C1 segment of cervical spinal cord (tissue), 14 donors: Measurements from ENCODE around the gene CCSER2.
"Not testable (repeated sequence)": the region's sequence is repeated elsewhere in the genome, so short reads cannot be mapped to it uniquely, and the experiment has no call there.

Source experiments
- DNase-seq, 14 donors: peaks; one replicate each; lab custom pipeline; 2025; lab: John Stamatoyannopoulos, UW

Gene CCSER2

DNA sequence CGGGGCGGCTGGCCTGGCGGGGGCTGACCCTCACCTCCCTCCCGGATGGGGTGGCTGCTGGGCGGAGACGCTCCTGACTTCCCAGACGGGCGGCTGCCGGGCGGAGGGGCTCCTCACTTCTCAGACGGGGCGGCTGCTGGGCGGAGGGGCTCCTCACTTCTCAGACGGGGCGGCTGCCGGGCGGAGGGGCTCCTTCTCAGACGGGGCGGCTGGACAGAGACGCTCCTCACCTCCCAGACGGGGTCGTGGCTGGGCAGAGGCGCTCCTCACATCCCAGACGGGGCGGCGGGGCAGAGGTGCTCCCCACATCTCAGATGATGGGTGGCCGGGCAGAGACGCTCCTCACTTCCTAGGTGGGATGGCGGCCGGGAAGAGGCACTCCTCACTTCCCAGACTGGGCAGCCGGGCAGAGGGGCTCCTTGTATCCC is 19.2 kb downstream of the CCSER2 start:
- not testable (repeated sequence) for DNase-seq

DNA sequence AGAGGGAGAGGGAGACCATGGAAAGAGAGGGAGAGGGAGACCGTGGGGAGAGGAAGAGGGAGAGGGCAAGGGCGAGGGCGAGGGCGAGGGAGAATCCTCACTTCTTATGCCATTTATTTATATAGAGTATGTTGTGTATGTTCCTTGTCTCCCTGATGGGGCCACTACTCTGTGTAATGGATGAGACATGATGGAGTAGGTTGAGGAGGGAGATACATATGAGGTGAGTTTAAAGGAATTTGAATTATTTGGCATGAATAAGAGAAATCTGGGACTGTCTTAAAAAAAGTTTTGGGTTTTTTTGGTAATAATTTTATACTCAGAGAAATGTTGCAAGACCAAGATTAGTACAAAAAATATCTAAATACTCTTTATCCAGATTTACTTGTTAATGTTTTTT is 20.1 kb downstream of the CCSER2 start:
- no peak for DNase-seq

DNA sequence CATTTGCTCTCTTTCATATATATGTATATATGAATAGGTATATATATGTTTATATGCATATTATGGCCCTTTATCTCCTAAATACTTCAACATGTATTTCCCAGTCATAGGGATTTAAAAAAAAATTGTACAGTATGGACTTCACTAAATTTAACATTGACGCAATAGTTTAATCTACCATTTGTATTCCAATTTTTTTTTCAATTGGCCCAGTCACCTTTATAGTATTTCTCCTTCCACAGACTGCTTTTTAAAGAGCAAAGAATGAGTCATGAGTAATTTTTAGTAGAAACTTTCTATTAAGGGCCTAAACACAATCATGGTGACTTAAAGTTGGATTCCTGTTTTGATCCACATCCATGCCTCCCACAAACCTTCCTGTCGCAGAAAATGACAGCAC is 20.5 kb downstream of the CCSER2 start:
- no peak for DNase-seq

DNA sequence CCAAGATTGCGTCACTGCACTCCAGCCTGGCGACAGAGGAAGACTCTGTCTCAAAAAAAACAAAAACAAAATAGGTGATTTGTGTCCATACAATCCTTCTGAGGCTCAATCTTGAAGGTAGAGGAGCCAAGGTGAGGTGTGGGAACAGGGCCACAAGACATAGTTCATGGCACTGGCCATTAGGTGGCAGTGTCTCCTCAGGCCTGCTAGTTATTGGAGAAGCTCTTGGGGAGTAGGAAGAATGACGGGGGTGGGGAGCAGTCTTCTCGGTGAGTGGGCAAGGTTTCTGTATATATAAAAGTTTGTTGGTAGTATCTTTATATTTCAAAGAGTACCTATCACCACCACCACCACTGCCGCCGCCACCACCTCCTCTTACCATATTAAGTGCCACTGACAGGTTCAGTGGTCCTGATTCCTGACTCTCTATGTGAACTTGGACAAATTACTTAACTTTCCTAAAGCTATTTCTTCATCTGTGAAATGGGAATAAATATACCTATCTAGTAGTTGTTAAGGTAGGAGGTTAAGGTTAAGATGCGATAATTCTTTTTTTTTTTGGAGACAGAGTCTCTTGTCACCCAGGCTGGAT is 24.0 kb downstream of the CCSER2 start:
- DNase-seq, result peak in 5 of 14 donors; percentile 4 to 28 (median 15)

DNA sequence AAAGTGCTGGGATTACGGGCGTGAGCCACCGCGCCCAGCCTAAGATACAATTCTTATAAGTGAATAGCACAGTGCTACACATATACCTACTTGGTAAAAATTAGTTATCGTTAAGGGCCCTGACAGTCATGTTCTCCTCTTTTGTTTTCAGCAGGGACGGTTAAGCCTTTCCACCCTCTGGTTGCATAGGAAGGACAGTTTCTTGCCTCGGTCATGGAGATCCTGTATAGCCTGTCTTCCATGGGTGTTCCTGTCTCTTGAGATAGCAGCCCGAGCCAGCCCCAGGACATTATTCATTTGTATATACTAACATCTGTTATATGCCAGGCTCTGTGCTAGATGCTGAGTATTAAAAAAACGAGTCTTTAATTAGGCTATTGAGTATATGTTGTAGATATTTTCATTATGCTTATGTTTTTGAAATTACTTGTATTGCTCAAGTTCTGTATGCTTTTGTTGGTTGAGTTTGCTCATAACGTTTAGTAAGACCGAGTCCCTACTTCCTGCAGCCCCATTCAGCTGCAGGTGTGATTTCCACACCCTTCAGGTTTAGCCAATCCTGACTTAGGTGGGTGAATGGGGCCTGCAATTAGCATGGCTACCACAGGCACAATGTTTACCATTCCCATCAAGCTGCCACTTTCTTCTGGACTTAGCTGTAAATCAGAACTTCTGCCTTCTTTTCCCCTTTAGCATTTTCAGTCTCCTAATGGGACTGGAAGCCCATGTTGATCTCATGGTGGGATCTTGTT is 24.8 kb downstream of the CCSER2 start:
- DNase-seq, result no peak

DNA sequence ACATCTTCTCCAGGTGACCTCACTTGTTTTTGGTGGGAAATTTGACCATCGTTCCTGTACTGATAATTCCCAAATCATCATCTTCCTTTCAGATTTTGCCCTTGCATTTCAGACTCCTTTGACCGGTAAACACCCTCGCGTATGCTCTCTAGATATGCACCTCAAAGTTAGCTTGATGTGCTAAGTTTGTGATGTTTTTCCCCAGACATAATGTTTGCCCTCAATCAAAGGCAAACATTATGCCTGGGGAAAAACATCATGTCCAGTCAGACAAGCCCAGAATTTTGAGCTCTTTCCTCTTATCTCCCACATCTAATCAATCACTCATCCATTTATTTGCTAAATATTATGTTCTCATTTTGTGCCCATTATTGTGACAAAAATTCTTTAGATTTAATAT is 26.2 kb downstream of the CCSER2 start:
- DNase-seq, result no peak

DNA sequence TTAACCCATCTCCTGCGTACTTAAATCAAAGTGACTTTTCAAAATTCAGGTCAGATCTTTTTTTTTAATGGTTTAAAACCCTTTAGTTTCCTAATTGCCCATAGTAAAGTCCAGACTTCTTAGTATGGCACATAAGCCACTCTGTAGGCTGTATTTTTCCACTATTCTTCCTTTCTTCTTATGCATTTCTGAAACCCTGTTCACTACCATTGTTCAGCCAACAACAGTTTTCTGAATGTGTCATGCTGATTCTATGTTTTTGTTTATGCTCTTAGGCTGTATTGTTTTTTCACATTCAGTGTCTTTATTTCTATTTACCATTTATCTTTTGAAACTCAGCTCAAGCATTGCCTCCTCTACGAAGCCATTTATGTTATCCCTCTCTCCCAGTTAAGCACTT is 26.7 kb downstream of the CCSER2 start:
- DNase-seq, result no peak

DNA sequence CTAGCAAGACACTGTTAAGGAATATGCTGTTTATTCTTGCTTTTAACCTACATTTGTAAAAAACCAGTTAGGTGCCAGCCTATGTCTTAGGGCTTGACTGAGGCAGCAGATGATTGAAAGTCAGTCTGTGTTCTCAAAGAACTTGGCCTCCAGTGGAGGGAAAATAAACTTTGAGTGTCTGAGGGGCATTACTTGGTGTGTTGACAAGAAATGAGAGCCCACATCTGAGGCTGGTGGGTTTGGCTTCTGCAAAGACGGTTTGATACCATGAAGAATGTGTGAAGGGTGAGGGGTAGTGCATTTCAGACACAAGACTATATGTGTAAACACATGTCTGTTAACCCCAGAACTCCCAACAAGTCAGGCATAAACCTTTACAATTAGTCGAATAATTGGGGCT is 28.5 kb downstream of the CCSER2 start:
- no peak for DNase-seq

DNA sequence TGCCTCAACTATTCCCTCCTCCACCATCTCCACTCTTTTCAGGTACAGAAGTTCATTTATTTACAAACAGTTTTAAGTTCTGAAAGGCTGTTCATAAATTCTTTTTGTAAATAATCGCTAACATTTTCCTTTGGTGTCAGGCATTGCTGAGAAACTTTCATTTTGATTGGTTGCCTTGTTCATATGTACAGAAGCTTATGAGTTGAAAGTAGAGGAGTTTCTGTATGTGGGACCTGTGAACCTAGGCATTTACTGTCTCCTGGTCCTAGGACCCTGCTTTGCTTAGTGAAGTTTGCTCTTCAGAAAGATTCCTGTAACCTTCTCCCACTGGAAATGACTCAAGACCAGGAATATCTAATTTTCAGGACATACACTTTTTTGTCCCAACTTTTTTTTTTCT is 30.4 kb downstream of the CCSER2 start:
- no peak for DNase-seq

DNA sequence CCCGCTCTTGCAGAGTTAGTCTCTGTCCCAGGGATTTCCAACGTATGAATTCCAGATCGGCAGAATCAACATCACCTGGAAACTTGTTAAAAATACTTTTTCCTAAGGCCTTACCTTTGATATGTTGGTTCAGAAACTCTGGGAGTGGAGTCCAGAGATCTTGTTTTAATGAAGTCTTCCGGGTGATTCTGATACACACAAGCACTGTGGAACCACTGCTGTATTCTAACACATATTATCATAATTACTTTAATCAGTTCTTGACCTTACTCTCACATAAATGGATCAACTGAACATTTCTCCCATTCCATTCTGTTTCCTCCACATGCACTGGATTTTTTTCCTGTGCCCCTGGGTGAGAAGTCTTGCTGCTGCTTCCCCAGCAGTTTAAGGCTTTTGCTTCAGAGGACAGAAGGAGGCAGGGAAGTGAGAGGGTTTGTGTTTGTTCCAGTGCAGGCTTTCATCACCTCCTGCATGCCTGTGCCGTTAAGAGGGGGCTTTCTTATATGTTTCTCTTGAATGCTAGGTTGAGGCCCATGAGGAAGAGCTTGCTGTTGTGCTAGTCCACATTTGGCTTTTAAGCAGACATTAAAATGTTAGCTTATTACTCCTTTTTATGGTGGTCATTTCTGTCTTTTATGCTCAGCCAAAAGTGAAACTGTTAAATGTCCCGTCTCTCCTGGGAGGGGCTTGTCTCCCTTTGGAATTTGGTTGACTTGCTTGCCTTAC is 32.4 kb downstream of the CCSER2 start:
- DNase-seq, result no peak

DNA sequence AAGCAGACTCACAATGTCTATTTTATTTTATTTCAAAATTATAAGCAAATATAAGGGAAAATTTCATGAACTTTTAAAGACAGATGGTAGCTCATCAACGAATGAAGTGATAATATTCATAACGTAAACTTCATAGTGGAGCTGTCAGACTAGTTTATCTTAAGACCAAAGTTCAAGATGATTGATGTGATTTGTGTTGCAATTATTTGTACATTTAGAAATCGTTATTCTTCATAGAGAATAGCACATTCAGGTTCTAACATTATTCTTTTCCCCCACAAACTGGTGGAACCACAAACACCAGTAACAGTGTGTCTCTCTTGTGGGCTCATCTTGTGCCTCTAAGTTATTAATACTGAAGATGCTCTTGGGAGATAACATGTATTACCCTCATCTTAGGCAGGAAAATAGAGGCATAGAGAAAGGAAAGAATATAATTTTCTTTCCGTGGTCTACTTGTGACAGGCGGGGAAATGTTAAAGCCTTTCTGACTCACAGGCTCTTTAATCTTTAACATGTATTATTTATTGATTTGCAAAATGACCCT is 37.0 kb downstream of the CCSER2 start:
- DNase-seq, result no peak

DNA sequence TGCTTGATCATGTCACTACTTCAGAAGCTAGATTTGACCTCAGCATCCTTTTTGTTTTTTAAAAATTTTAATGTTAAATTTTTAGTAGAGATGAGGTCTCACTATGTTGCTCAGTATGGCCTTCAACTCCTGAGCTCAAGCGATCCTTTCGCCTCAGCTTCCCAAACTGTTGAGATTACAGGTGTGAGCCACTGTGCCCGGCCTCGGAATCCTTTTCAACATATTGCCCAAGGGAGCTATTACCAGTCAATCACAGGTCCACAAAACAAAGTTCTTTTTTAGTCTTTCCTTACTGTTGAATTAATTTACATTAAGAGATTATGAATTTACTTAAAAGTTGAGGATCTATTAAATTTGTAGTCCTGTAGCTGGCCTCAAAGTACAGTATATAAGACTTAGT is 37.7 kb downstream of the CCSER2 start:
- no peak for DNase-seq

DNA sequence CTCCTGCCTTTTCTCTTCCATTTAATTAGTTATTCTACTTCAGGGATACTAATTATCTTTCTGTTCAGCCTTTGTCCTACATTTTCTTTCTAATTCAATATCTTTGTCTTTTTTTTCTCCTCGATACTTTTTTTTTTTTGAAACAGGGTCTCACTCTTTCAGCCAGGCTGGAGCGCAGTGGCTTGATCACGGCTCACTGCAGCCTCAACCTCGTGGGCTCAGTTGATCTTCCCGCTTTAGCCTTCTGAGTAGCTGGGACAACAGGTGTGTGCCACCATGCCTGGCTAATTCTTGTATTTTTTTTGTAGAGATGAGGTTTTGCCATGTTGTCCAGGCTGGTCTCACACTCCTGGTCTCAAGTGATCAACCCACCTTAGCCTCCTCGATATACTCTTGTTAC is 38.9 kb downstream of the CCSER2 start:
- no peak for DNase-seq

DNA sequence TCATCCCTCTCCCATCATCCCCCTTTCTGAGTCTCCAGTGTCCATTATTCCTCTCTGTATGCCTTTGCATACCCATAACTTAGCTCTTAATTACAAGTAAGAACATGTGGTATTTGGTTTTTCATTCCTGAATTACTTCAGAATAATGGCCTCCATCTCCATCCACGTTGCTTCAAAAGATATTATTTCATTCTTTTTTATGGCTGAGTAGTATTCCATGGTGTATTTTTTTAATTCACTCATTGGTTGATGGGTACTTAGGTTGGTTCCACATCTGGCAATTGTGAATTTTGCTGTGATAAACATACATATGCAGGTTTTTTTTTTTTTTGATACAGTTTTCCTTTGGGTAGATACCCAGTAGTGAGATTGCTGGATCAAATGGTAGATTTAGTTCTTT is 40.4 kb downstream of the CCSER2 start:
- DNase-seq, result no peak

DNA sequence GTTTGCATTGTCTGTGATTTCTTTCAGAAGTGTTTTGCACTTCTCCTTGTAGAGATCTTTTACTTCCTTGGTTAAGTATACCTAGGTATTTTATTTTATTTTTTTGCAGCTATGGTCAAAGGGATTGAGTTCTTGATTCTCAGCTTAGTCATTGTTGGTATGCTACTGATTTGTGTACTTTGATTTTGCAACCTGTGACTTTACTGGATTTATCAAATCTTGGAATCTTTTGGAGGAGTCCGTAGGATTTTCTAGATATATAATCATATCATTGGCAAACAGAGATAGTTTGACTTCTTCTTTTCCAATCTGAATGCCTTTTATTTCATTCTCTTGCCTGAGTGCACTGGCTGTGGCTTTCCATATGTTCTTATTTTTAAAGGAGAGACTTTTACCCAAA is 41.9 kb downstream of the CCSER2 start:
- DNase-seq, result no peak

DNA sequence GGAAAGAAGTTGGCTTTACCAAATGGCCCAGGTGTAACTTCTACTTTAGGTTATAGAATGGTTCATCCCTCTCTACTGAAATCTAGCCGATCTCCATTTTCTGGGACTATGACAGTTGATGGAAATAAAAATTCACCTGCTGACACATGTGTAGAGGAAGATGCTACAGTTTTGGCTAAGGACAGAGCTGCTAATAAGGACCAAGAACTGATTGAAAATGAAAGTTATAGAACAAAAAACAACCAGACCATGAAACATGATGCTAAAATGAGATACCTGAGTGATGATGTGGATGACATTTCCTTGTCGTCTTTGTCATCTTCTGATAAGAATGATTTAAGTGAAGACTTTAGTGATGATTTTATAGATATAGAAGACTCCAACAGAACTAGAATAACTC is 43.6 kb downstream of the CCSER2 start:
- no peak for DNase-seq

DNA sequence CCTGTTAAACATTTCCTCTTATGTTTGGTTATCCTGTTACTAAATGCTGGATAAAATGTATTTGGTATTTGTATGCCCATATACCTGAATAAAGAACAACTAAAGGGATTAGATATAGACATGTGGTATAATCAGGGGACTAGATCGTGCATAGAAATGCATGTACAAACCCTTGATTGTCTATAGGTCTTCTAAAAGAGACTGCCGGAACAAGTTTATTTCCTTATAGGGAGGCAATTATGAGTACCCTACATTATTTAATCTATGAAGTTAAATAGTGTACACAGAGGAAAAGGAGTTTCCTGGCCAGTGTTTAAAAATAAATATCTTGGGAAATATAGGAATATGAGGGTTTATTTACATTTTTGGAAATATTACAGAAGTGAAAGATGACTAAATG is 44.6 kb downstream of the CCSER2 start:
- no peak for DNase-seq

DNA sequence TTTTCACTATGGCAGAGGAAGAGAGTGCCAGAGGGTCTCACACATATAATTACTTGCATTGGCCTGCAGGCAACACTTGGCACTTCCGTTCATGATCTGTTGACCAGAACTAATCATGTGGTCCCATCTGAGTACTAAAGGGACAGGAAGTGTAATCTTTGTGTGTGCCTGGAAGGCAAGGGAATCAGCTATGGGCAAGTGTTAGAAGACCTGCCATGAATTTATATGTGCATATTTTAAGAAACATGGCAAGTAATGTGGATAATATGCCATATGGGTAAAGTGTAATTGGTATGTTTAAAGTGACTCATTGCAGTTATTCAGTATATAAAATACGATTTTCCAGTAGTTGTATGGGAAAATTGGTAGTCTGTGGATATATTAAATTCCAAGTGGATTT is 46.1 kb downstream of the CCSER2 start:
- no peak for DNase-seq

DNA sequence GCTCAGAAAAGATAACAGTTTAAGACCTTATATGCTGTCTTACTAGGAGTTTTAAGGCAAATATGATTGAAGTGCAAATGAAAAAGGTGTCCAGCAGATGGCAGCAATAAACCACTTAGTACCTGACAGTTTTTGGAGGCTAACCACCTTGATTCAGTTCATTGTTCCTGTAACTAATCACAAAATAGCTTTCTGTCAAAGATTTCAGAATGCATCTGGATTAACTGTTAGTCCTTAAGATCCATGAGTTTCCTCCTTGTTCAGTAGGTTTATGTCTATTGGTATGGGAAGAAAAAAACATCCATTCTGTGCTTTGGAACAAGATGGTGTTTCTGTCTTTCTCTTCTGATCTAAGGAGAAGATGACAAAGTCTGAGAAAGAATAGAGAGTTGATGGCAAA is 46.6 kb downstream of the CCSER2 start:
- DNase-seq, result peak in 2 of 14 donors; percentile 30 to 33

DNA sequence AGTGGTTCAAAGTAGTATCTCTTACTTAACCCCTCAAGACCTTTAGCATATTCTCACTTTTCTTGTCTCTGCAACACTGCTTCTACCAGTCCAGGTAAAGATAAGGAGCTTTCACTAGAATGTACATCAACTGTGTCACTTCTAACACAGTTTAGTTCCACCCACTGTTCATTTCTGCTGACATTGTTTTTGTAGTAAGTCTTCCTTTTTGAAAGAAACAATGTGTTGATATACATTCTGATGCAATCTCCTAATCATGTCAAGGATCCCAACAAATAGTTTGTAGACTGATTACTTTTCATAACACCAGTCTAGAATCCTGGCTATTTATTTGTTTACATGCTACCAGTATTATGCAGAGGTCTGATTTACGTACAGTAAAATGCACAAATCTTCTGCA is 47.5 kb downstream of the CCSER2 start:
- DNase-seq, result no peak

DNA sequence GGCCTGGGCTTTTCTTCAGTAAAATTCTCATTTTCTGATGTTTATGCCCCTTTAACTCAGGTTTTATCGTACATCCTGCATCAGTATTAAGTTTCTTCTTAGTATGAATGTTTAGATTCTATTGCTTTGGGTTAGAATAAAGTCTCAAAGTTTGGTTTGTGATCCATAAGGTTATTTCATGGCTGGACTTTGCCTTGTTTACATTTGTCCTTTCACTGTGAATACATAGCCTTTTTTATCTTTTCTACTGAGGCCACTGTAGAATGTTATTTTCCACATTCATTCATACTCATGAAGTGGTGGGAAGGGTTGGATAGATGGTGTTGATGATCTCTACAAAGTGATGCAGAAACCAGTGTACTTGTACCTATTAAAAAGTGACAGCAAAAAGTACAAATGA is 59.8 kb downstream of the CCSER2 start:
- DNase-seq, result no peak

DNA sequence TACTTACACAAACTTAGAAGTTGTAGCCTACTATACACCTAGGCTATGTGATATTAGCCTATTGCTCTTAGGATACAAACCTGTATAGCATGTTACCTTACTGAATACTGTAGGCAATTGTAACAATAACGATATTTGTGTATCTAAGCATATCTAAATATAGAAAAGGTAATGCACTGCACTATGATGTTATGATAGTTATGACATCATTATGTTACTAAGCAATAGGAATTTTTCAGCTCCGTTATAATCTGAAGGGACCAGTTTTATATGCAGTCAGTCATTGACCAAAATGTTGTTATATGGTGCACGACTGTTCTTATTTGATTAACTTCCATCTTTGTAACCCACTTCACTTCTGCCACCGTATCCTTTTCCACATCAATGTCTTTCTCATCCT is 62.0 kb downstream of the CCSER2 start:
- DNase-seq, result no peak

DNA sequence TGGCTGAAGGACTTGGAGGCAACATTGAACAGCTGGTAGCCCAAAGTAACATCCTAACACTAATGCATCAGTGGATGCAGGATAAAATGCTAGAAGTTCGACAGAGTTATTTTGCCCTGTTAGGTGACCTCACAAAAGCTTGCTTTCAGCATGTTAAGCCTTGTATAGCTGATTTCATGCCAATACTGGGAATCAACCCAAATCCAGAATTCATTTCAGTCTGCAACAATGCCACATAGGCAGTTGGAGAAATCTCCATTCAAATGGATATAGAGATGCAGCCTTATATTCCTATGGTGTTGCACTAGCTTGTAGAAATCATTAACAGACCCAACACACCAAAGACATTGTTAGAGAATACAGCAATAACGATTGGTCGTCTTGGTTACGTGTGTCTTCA is 62.9 kb downstream of the CCSER2 start:
- peak in 1 of 14 donors; percentile 15 for DNase-seq
